Measurements from ENCODE around the gene SPINK8.
"Not testable (repeated sequence)": the region's sequence is repeated elsewhere in the genome, so short reads cannot be mapped to it uniquely, and the experiment has no call there.

SPINK8 gene

GRCh38 chr3:48278884-48279559 is 54.4 kb downstream of the SPINK8 start:
- DNase-seq (ENCODE audit: low read depth, low spot score), result no peak

DNA sequence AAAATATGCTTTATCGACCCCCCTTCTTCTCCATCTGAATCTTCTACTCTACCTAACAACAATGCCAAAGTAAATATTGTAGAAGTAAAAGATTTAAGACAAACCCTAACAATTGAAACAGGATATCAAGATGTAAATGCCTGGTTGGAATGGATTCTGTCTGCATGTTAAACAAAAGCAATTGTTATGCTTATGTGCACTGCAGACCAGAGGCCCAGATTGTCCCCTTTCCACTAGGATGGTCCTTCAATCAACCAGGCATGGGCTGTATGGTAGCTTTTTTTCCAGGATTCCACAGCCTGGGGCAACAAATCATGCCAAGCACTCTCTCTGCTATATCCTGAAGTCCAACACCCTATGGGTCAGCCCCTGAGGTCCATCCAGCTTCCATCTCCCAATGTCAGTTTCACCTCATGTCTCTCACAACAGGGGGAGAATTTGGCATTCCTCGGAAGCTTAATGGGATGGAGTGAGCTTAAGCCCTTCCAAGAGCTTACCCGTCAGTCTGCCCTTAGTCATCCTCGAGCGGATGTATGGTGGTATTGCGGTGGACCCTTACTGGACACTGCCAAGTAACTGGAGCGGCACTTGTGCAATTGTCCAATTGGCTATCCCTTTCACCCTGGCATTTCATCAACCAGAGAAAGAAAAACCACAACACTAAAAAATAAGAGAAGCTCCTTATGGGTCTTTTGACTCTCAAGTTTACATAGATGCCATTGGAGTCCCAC is 56.4 kb downstream of the SPINK8 start:
- no peak for DNase-seq (ENCODE audit: low read depth, low spot score)

DNA sequence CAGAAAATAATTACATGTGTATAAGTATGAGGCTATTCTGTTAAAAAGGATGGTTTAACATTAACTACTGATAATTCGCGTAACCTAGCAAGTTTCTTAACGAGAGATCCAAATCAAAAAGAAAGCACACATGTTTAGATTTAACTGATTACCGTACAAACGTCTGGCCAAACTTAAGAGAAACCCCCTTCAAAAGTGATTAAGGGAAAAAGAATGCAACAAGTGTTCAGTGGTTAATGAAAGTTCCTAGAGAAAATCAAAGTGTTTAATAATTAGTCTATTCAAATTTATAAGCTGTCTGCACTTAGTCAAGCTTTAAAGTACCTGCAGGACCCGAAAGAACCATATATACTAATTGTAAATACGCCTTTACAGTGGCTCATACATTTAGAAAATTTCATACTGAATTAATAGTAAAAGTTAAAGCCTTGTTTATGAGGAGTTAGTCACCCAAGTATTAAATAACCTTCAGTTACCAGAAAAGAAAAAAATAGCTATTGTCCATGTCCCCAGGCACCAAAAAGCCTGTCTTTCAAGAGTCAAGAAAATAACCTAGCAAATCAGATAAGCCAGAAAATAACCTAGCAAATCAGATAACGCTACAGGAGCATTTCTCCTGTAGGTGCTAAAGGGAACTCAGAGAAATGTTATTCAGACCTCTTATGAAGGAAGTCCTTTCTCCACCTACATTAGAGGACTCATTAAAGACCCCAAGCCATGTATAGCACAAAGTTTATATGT is 58.0 kb downstream of the SPINK8 start:
- no peak for DNase-seq (ENCODE audit: low read depth, low spot score)

- DNase-seq (ENCODE audit: low read depth, low spot score), result no peak
Measured at GRCh38 chr3:48274452-48274851, 59.0 kb downstream of the SPINK8 start.

GRCh38 chr3:48273594-48274211 is 59.8 kb downstream of the SPINK8 start:
- DNase-seq (ENCODE audit: low read depth, low spot score), result no peak

- DNase-seq (ENCODE audit: low read depth, low spot score), result no peak
Measured at GRCh38 chr3:48271763-48272498, 61.5 kb downstream of the SPINK8 start.

DNA sequence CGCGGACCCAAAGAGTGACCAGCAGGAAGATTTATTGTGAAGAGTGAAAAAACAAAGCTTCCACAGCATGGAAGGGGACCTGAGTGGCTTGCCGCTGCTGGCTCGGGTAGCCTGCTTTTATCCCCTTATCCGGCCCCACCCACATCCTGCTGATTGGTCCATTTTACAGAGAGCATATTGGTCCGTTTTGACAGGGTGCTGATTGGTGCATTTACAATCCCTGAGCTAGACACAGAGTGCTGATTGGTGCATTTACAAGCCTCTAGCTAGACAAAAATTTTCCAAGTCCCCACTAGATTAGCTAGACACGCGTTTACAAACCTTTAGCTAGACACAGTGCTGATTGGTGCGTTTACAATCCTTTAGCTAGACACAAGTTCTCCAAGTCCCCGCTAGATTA is 62.2 kb downstream of the SPINK8 start:
- not testable (repeated sequence) for DNase-seq (ENCODE audit: low read depth, low spot score)

DNA sequence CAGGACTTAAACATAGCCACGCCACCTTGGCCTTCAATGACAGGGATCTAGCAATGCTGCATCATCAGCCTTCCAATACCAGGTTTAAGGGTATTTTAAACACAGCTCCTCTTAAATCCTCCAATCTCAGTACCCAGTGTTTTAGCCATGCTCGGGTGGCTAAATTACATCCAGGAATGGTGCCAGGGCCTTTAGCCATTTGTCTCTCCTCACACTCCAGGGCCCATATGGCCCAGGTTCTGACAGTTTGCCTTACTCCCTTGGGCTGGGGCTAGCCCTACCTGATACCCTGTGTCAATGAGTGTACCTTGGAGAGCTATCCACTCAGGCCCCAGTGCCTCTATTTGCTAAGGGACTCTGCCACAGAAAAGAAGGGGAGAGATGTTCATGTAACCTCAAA is 63.2 kb downstream of the SPINK8 start:
- no peak for DNase-seq (ENCODE audit: low read depth, low spot score)

GRCh38 chr3:48269592-48269991 is 63.9 kb downstream of the SPINK8 start:
- DNase-seq (ENCODE audit: low read depth, low spot score), result no peak

GRCh38 chr3:48268936-48269561 is 64.4 kb downstream of the SPINK8 start:
- DNase-seq (ENCODE audit: low read depth, low spot score), result no peak

DNA sequence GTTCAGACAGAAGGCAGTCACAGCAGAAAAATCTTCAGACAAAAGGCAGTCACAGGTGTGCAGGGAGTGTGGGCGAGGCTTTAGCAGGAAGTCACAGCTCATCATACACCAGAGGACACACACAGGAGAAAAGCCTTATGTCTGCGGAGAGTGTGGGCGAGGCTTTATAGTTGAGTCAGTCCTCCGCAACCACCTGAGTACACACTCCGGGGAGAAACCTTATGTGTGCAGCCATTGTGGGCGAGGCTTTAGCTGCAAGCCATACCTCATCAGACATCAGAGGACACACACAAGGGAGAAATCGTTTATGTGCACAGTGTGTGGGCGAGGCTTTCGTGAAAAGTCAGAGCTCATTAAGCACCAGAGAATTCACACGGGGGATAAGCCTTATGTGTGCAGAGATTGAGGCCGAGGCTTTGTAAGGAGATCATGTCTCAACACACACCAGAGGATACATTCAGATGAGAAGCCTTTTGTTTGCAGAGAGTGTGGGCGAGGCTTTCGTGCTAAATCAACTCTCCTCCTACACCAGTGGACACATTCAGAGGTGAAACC is 65.0 kb downstream of the SPINK8 start:
- no peak for DNase-seq (ENCODE audit: low read depth, low spot score)

DNA sequence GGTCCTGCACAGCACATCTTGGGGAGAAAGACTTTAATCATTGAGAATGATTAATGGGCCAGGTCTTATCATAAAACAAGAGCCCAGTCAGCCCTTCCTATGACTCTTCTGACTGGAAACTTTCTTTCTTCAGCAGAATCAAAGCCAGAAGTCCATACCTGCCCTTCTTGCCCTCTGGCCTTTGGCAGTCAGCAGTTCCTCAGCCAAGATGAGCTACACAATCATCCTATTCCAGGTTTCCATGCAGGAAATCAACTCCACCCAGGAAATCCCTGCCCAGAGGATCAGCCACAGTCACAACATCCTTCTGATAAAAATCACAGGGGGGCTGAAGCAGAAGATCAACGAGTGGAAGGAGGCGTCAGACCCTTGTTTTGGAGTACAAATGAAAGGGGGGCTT is 65.7 kb downstream of the SPINK8 start:
- DNase-seq (ENCODE audit: low read depth, low spot score), result no peak

- DNase-seq (ENCODE audit: low read depth, low spot score), result no peak
Measured at GRCh38 chr3:48258530-48258929, 74.9 kb downstream of the SPINK8 start.
